ENCODE data around the gene OCRL. TPM values are rescaled to one million over a fixed set of nuclear protein-coding genes. Genes with fewer than 3 reads are reported as not detected.

OCRL gene
- total RNA-seq, 1 donor from 2014 or later = 49.8 TPM

DNA sequence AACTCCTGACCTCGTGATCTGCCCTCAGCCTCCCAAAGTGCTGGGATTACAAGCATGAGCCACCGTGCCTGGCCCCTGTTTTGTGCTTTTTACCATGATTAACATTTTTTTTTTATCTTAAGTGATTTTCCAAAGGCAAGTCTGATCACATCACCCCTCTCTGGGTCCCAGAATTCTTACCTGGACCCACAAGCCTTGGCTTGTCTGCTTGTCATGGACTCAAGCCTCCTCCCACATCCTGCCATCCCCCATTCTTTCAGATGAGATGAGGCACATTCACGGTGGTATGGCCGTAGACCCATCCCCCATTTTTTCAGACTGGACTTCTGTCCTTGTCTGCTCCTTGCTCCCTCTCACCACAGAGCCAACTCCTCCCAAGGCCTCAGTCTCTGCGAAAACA, 59.4 kb downstream of the OCRL start:
- Mint-ChIP-seq H3K4me1 (ENCODE audit: unreplicated experiment) (peaks cover 12% of the 10 kb centered on the region), H3K4me3 (ENCODE audit: unreplicated experiment) (no peak overlapping the region), H3K27ac (ENCODE audit: unreplicated experiment) (no peak overlapping the region), H3K27me3 (ENCODE audit: unreplicated experiment) (no peaks in the 10 kb centered on the region), H3K9me3 (ENCODE audit: unreplicated experiment) (no peaks in the 10 kb centered on the region), H3K36me3 (ENCODE audit: unreplicated experiment) (peaks cover 7% of the 10 kb centered on the region)
- TF ChIP-seq, protein P1, sequence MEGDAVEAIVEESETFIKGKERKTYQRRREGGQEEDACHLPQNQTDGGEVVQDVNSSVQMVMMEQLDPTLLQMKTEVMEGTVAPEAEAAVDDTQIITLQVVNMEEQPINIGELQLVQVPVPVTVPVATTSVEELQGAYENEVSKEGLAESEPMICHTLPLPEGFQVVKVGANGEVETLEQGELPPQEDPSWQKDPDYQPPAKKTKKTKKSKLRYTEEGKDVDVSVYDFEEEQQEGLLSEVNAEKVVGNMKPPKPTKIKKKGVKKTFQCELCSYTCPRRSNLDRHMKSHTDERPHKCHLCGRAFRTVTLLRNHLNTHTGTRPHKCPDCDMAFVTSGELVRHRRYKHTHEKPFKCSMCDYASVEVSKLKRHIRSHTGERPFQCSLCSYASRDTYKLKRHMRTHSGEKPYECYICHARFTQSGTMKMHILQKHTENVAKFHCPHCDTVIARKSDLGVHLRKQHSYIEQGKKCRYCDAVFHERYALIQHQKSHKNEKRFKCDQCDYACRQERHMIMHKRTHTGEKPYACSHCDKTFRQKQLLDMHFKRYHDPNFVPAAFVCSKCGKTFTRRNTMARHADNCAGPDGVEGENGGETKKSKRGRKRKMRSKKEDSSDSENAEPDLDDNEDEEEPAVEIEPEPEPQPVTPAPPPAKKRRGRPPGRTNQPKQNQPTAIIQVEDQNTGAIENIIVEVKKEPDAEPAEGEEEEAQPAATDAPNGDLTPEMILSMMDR (IDR thresholded peaks at IDR 0.05) = no peak
- no peak for DNase-seq (ENCODE audit: extremely low spot score, unreplicated experiment)

DNA sequence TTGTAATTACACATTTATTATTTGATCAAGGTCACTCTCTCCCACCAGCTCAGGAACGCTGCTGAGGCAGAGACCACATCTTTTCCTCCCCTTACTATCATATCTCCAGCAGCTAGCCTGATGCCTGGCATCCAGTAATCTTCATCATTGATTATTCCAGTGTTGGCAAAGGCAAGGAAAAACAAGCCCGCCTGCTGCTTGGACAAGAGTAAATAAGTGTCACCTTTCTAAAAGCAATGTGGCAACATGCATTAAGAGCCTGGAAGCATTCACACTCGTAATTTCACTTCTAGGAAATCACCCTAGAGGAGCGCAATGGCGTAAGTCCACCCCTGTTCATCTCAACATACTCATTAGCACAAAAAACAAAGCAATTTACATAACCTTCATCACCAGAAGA, 59.9 kb downstream of the OCRL start:
- Mint-ChIP-seq H3K27ac (ENCODE audit: unreplicated experiment) (no peak overlapping the region), H3K4me3 (ENCODE audit: unreplicated experiment) (no peak overlapping the region), H3K9me3 (ENCODE audit: unreplicated experiment) (no peaks in the 10 kb centered on the region), H3K36me3 (ENCODE audit: unreplicated experiment) (peaks cover 7% of the 10 kb centered on the region), H3K27me3 (ENCODE audit: unreplicated experiment) (no peaks in the 10 kb centered on the region), H3K4me1 (ENCODE audit: unreplicated experiment) (peaks cover 13% of the 10 kb centered on the region)
- TF ChIP-seq, protein P1 (IDR thresholded peaks at IDR 0.05) = no peak
- no peak for DNase-seq (ENCODE audit: extremely low spot score, unreplicated experiment)

DNA sequence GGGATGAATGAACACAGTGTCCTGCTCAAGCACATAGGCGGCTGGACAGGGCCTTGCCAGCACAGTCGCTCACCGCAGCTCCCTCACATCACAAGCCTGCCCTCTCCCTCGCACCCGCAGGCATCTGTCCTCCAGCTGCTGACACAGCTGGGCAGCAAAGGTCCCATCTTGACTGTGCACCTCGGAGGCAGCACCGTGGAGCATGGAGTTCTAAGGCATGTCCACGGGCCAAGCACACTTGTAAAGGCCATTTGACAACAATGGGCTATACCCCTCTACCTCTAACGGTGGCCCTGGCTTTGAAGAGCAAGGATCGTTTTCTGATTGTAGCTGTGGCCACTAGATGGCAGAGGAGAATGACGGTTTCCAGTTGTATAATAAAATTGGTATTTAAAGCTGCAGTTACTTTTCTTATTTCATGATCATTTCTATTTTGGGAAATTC, 60.9 kb downstream of the OCRL start:
- DNase-seq (ENCODE audit: extremely low spot score, unreplicated experiment) = no peak
- TF ChIP-seq, protein P1 (IDR thresholded peaks at IDR 0.05) = peak; percentile 75
- peaks cover 7% of the 10 kb centered on the region for H3K36me3 Mint-ChIP-seq (ENCODE audit: unreplicated experiment)
- H3K4me3 Mint-ChIP-seq (ENCODE audit: unreplicated experiment) = no peak overlapping the region
- no peaks in the 10 kb centered on the region for H3K27me3 Mint-ChIP-seq (ENCODE audit: unreplicated experiment)
- no peak overlapping the region for H3K27ac Mint-ChIP-seq (ENCODE audit: unreplicated experiment)
- H3K4me1 Mint-ChIP-seq (ENCODE audit: unreplicated experiment) = peaks cover 19% of the 10 kb centered on the region
- H3K9me3 Mint-ChIP-seq (ENCODE audit: unreplicated experiment) = no peaks in the 10 kb centered on the region

DNA sequence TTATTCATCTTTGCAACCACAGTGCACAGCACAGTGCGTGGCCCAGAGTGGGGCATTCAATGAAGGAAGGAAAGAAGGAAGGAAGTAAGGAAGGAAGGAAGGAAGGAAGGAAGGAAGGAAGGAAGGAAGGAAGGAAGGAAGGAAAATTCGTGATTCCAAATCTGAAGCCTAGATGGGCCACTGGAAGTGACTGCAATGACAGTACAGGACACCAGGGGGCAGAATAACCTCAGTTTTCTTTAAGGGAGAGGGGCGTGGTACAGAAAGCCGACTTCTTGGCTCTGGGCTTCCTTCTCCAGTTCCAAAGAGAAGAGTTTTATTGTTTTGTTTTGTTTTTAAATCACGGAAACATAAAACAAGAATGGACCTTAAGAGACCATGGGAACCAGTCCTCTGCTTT, 66.9 kb downstream of the OCRL start:
- no peak overlapping the region for H3K4me3 Mint-ChIP-seq (ENCODE audit: unreplicated experiment)
- peaks cover 16% of the 10 kb centered on the region for H3K4me1 Mint-ChIP-seq (ENCODE audit: unreplicated experiment)
- H3K27me3 Mint-ChIP-seq (ENCODE audit: unreplicated experiment) = no peaks in the 10 kb centered on the region
- TF ChIP-seq, protein P1 (IDR thresholded peaks at IDR 0.05) = peak; percentile 82
- no peak for DNase-seq (ENCODE audit: extremely low spot score, unreplicated experiment)
- no peaks in the 10 kb centered on the region for H3K36me3 Mint-ChIP-seq (ENCODE audit: unreplicated experiment)
- no peak overlapping the region for H3K27ac Mint-ChIP-seq (ENCODE audit: unreplicated experiment)
- H3K9me3 Mint-ChIP-seq (ENCODE audit: unreplicated experiment) = no peaks in the 10 kb centered on the region

DNA sequence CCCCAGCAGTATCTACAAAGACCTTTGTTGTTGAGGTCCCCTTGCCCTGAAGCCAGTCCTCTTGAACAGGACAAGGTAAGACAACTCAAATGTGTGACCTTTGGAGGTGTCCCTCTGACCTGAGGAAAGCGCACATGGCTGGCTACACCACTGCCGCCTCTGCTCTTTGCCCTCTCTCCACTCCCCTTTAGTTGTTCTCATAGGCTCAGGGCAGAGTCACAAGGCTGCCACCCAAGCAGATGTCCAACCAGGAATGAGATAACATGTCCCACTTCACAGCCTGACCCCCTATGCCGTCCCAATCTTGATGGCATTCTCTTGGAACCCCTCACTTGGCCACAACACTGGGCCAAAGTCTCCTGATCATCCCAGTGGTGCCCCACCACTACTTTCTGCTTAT, 68.4 kb downstream of the OCRL start:
- Mint-ChIP-seq H3K4me1 (ENCODE audit: unreplicated experiment) (peaks cover 14% of the 10 kb centered on the region), H3K9me3 (ENCODE audit: unreplicated experiment) (no peaks in the 10 kb centered on the region), H3K27ac (ENCODE audit: unreplicated experiment) (no peak overlapping the region), H3K27me3 (ENCODE audit: unreplicated experiment) (no peaks in the 10 kb centered on the region), H3K36me3 (ENCODE audit: unreplicated experiment) (no peaks in the 10 kb centered on the region), H3K4me3 (ENCODE audit: unreplicated experiment) (no peak overlapping the region)
- TF ChIP-seq, protein P1 (IDR thresholded peaks at IDR 0.05) = no peak
- no peak for DNase-seq (ENCODE audit: extremely low spot score, unreplicated experiment)

Data from osteocyte (in vitro differentiated cells).